CD8-positive, alpha-beta memory T cell (primary cell): ENCODE results near the gene CCL3. TPM values are rescaled to one million over a fixed set of nuclear protein-coding genes. Genes with fewer than 3 reads are reported as not detected.
"Not testable (repeated sequence)": the region's sequence is repeated elsewhere in the genome, so short reads cannot be mapped to it uniquely, and the experiment has no call there.

ENCODE experiments used
- CTCF ChIA-PET: fragments of 350-600 bp; sonication (Branson Sonifier 250); formaldehyde crosslinking; loops from one replicate; lab custom pipeline; 2021; ENCODE audit warnings: antibody characterized with exemption; lab: Charles Lee
- POLR2A ChIA-PET: fragments of 350-600 bp; sonication (Branson Sonifier 250); formaldehyde crosslinking; loops from one replicate; lab custom pipeline; 2021; ENCODE audit warnings: antibody characterized with exemption; lab: Charles Lee
- DNase-seq, 5 donors: peaks; one replicate each; pipeline versions ENCODE4 v3.0.0 to v3.0.0-alpha.2; 2020 to 2022; ENCODE audit warnings: mixed read lengths in 1 of 5
- H3K27ac ChIP-seq: one replicate; pipeline ENCODE4 v1.7.0; 2013; ENCODE audit warnings: low read depth, mild to moderate bottlenecking, low read length, moderate library complexity
- H3K27me3 ChIP-seq: 2 replicates; pipeline ENCODE4 v1.7.0; 2013; ENCODE audit warnings: low read length, mild to moderate bottlenecking; ENCODE audit not compliant: insufficient read depth, poor library complexity, severe bottlenecking
- H3K36me3 ChIP-seq: 2 replicates; pipeline ENCODE4 v1.7.0; 2013; ENCODE audit warnings: mild to moderate bottlenecking, low read length, moderate library complexity; ENCODE audit not compliant: insufficient read depth
- H3K4me1 ChIP-seq: 2 replicates; pipeline ENCODE4 v1.7.0; 2013; ENCODE audit warnings: mild to moderate bottlenecking, low read length, moderate library complexity; ENCODE audit not compliant: insufficient read depth
- H3K4me3 ChIP-seq: 2 replicates; pipeline ENCODE4 v1.7.0; 2013; ENCODE audit warnings: mild to moderate bottlenecking, low read length
- H3K9me3 ChIP-seq: 2 replicates; pipeline ENCODE4 v1.7.0; 2013; ENCODE audit warnings: mild to moderate bottlenecking, low read length
- H3K27ac Mint-ChIP-seq, 8 donors: one replicate each; pipeline ENCODE4 v1.8.0; 2020 to 2021; ENCODE audit warnings: mixed read lengths in 8 of 8, mild to moderate bottlenecking in 6 of 8, inconsistent platforms in 3 of 8, moderate library complexity in 3 of 8
- H3K27me3 Mint-ChIP-seq, 2 donors: one replicate each; pipeline ENCODE4 v1.8.0; 2020 to 2021; ENCODE audit warnings: mixed read lengths in 2 of 2, mild to moderate bottlenecking in 1 of 2, moderate library complexity in 1 of 2
- H3K36me3 Mint-ChIP-seq, 3 donors: one replicate each; pipeline ENCODE4 v1.8.0; 2020 to 2021; ENCODE audit warnings: mixed read lengths in 3 of 3, inconsistent platforms in 1 of 3, mild to moderate bottlenecking in 1 of 3
- H3K4me1 Mint-ChIP-seq, 3 donors: one replicate each; pipeline ENCODE4 v1.8.0; 2020 to 2021; ENCODE audit warnings: mixed read lengths in 3 of 3, inconsistent platforms in 1 of 3, mild to moderate bottlenecking in 1 of 3
- H3K4me3 Mint-ChIP-seq, 7 donors: one replicate each; pipeline ENCODE4 v1.8.0; 2020 to 2021; ENCODE audit warnings: mixed read lengths in 7 of 7, mild to moderate bottlenecking in 6 of 7, moderate library complexity in 4 of 7, inconsistent platforms in 2 of 7
- H3K9me3 Mint-ChIP-seq, 5 donors: one replicate each; pipeline ENCODE4 v1.8.0; 2020 to 2022; ENCODE audit warnings: mixed read lengths in 5 of 5, mild to moderate bottlenecking in 3 of 5, moderate library complexity in 2 of 5, inconsistent platforms in 1 of 5
- polyA plus RNA-seq: library from polyadenylated mRNA; unstranded; fragments of 300-500 nt; fragmentation: Illumina TruSeq; gene quantifications from one replicate; pipeline ENCODE4 v1.2.3, GENCODE V29; 2021
- total RNA-seq, 2 experiments: library from RNA; stranded (reverse); gene quantifications; one replicate each; pipeline ENCODE4 v1.2.3, GENCODE V29; 2021

The CCL3 gene
- total and polyA plus RNA-seq, 3 experiments from 2014 or later, result 2.3 to 1,264 (median 1,154) TPM

GRCh38 chr17:36082482-36083120 lies 7.3 kb downstream of the CCL3 start:
- Mint-ChIP-seq H3K4me3 (peak overlapping the region; percentile 68 to 83 (median 79)), H3K27ac (peak overlapping the region; percentile 96 to 99 (median 98)), H3K4me1 (peaks cover 55 to 74% (median 56%) of the 10 kb centered on the region in 3 donors)
- not testable (repeated sequence) for H3K4me3 ChIP-seq, H3K36me3 ChIP-seq, H3K27me3 ChIP-seq, H3K27me3 Mint-ChIP-seq, H3K9me3 Mint-ChIP-seq, H3K9me3 ChIP-seq, H3K36me3 Mint-ChIP-seq
- DNase-seq, result peak; percentile 20 to 92 (median 55)
- CTCF ChIA-PET, result interaction anchor here (0.8 to 3.0 kb wide), 5 partner anchors 10 to 233 kb away, joined by 3 to 12 read pairs (median 4); partner anchors contain the start of gene CCL4
- POLR2A ChIA-PET, result interaction anchor here (0.7 to 1.2 kb wide), 4 partner anchors 10 to 110 kb away, joined by 3 to 4 read pairs (median 3); partner anchors contain the start of gene CCL4
- Histone ChIP-seq H3K27ac (peak overlapping the region; percentile 84), H3K4me1 (peaks cover 32% of the 10 kb centered on the region)

- H3K9me3 ChIP-seq, H3K27me3 ChIP-seq, H3K36me3 Mint-ChIP-seq, H3K36me3 ChIP-seq, H3K27me3 Mint-ChIP-seq, H3K4me3 ChIP-seq, H3K9me3 Mint-ChIP-seq: not testable (repeated sequence)
- ChIA-PET POLR2A (interaction anchor here (0.7 to 1.2 kb wide), 3 partner anchors 22 to 110 kb away, joined by 3 to 4 read pairs (median 3); partner anchors contain the start of gene CCL4), CTCF (interaction anchor here (1.2 to 3.0 kb wide), 4 partner anchors 9 to 233 kb away, joined by 3 to 12 read pairs (median 4); partner anchors contain the start of gene CCL4)
- peaks cover 32% of the 10 kb centered on the region for H3K4me1 ChIP-seq
- Mint-ChIP-seq H3K4me1 (peaks cover 54 to 68% (median 55%) of the 10 kb centered on the region in 3 donors), H3K4me3 (peak overlapping the region; percentile 68 to 83 (median 79)), H3K27ac (peak overlapping the region; percentile 96 to 99 (median 98))
- H3K27ac ChIP-seq, result peak overlapping the region; percentile 84
- peak in 1 of 5 donors; percentile 33 for DNase-seq
Measured at GRCh38 chr17:36081681-36082471, 8.1 kb downstream of the CCL3 start.

GRCh38 chr17:36074365-36074764 lies 15.6 kb downstream of the CCL3 start:
- DNase-seq, result no peak
- no peak overlapping the region for H3K27ac ChIP-seq
- H3K4me3 Mint-ChIP-seq, result peak overlapping the region in 5 of 7 donors; percentile 19 to 59 (median 40)
- H3K36me3 ChIP-seq, result no peaks in the 10 kb centered on the region
- peak overlapping the region in 4 of 8 donors; percentile 46 to 77 (median 71) for H3K27ac Mint-ChIP-seq
- ChIA-PET CTCF (interaction anchor here (1.0 to 4.1 kb wide), 4 partner anchors 13 to 225 kb away, joined by 3 to 25 read pairs (median 8); no protein-coding TSS in a partner anchor), POLR2A (interaction anchor here (0.8 kb wide), 1 partner anchor 203 kb away, joined by 3 read pairs; no protein-coding TSS in a partner anchor)
- H3K9me3 ChIP-seq, result no peaks in the 10 kb centered on the region
- no peaks in the 10 kb centered on the region for H3K27me3 ChIP-seq
- H3K27me3 Mint-ChIP-seq, result no peaks in the 10 kb centered on the region
- H3K4me1 ChIP-seq, result peaks cover 20% of the 10 kb centered on the region
- peaks cover 31 to 49% (median 41%) of the 10 kb centered on the region in 3 donors for H3K4me1 Mint-ChIP-seq
- H3K36me3 Mint-ChIP-seq, result peaks cover 0 to 6% (median 0%) of the 10 kb centered on the region in 3 donors
- peaks cover 0 to 6% (median 0%) of the 10 kb centered on the region in 5 donors for H3K9me3 Mint-ChIP-seq
- no peak overlapping the region for H3K4me3 ChIP-seq

GRCh38 chr17:36072431-36073121 lies 17.4 kb downstream of the CCL3 start:
- ChIA-PET POLR2A (interaction anchor here (0.5 to 1.1 kb wide), 3 partner anchors 10 to 151 kb away, joined by 3 to 4 read pairs (median 4); no protein-coding TSS in a partner anchor), CTCF (interaction anchor here (0.6 to 4.1 kb wide), 28 partner anchors 9 to 308 kb away, joined by 3 to 25 read pairs (median 6); partner anchors contain the start of genes CCL18, CCL3 and TAF15)
- H3K4me1 ChIP-seq, result peaks cover 29% of the 10 kb centered on the region
- peak overlapping the region in 6 of 8 donors; percentile 0 to 89 (median 48) for H3K27ac Mint-ChIP-seq
- peaks cover 0 to under 1% (median 0%) of the 10 kb centered on the region in 3 donors for H3K36me3 Mint-ChIP-seq
- peak overlapping the region in 6 of 7 donors; percentile 18 to 63 (median 34) for H3K4me3 Mint-ChIP-seq
- DNase-seq, result peak; percentile 27 to 77 (median 59)
- no peaks in the 10 kb centered on the region for H3K27me3 ChIP-seq
- H3K27ac ChIP-seq, result no peak overlapping the region
- peaks cover 38 to 58% (median 55%) of the 10 kb centered on the region in 3 donors for H3K4me1 Mint-ChIP-seq
- H3K27me3 Mint-ChIP-seq, result no peaks in the 10 kb centered on the region
- H3K9me3 ChIP-seq, result no peaks in the 10 kb centered on the region
- H3K4me3 ChIP-seq, result no peak overlapping the region
- peaks cover 0 to 5% (median 0%) of the 10 kb centered on the region in 5 donors for H3K9me3 Mint-ChIP-seq
- no peaks in the 10 kb centered on the region for H3K36me3 ChIP-seq

GRCh38 chr17:36071751-36072150 lies 18.2 kb downstream of the CCL3 start:
- H3K9me3 ChIP-seq, result no peaks in the 10 kb centered on the region
- H3K4me1 ChIP-seq, result peaks cover 37% of the 10 kb centered on the region
- no peaks in the 10 kb centered on the region for H3K27me3 Mint-ChIP-seq
- H3K4me3 Mint-ChIP-seq, result peak overlapping the region in 1 of 7 donors; percentile 36
- no peaks in the 10 kb centered on the region for H3K27me3 ChIP-seq
- no peak for DNase-seq
- H3K27ac ChIP-seq, result no peak overlapping the region
- H3K36me3 Mint-ChIP-seq, result no peaks in the 10 kb centered on the region
- peaks cover 0 to 2% (median 0%) of the 10 kb centered on the region in 5 donors for H3K9me3 Mint-ChIP-seq
- H3K4me3 ChIP-seq, result no peak overlapping the region
- CTCF ChIA-PET, result interaction anchor here (1.0 to 4.1 kb wide), 12 partner anchors 8 to 223 kb away, joined by 3 to 25 read pairs (median 12); partner anchors contain the start of gene CCL18
- H3K36me3 ChIP-seq, result no peaks in the 10 kb centered on the region
- POLR2A ChIA-PET, result interaction anchor here (1.1 kb wide), 1 partner anchor 29 kb away, joined by 4 read pairs; no protein-coding TSS in a partner anchor
- H3K4me1 Mint-ChIP-seq, result peaks cover 42 to 63% (median 60%) of the 10 kb centered on the region in 3 donors
- H3K27ac Mint-ChIP-seq, result peak overlapping the region in 3 of 8 donors; percentile 9 to 89 (median 10)

GRCh38 chr17:36070427-36070826 lies 19.5 kb downstream of the CCL3 start:
- Mint-ChIP-seq H3K4me1 (peaks cover 55 to 75% (median 72%) of the 10 kb centered on the region in 3 donors), H3K9me3 (no peaks in the 10 kb centered on the region), H3K27me3 (no peaks in the 10 kb centered on the region), H3K36me3 (no peaks in the 10 kb centered on the region), H3K27ac (peak overlapping the region in 7 of 8 donors; percentile 2 to 79 (median 43)), H3K4me3 (no peak overlapping the region)
- H3K27ac ChIP-seq, result no peak overlapping the region
- H3K27me3 ChIP-seq, result no peaks in the 10 kb centered on the region
- H3K36me3 ChIP-seq, result no peaks in the 10 kb centered on the region
- DNase-seq, result no peak
- H3K9me3 ChIP-seq, result no peaks in the 10 kb centered on the region
- no peak overlapping the region for H3K4me3 ChIP-seq
- CTCF ChIA-PET, result interaction anchor here (1.9 to 4.1 kb wide), 3 partner anchors 79 to 123 kb away, joined by 6 to 25 read pairs (median 16); no protein-coding TSS in a partner anchor
- POLR2A ChIA-PET, result no interaction called here
- peaks cover 46% of the 10 kb centered on the region for H3K4me1 ChIP-seq

GRCh38 chr17:36069136-36069535 lies 20.8 kb downstream of the CCL3 start:
- no peaks in the 10 kb centered on the region for H3K9me3 Mint-ChIP-seq
- peaks cover 54 to 72% (median 71%) of the 10 kb centered on the region in 3 donors for H3K4me1 Mint-ChIP-seq
- POLR2A ChIA-PET, result no interaction called here
- Histone ChIP-seq H3K36me3 (no peaks in the 10 kb centered on the region), H3K4me3 (no peak overlapping the region), H3K4me1 (peaks cover 51% of the 10 kb centered on the region), H3K27ac (no peak overlapping the region), H3K9me3 (no peaks in the 10 kb centered on the region), H3K27me3 (no peaks in the 10 kb centered on the region)
- H3K27me3 Mint-ChIP-seq, result no peaks in the 10 kb centered on the region
- H3K4me3 Mint-ChIP-seq, result peak overlapping the region in 3 of 7 donors; percentile 4 to 82 (median 11)
- peak overlapping the region in 7 of 8 donors; percentile 35 to 88 (median 72) for H3K27ac Mint-ChIP-seq
- no peak for DNase-seq
- CTCF ChIA-PET, result interaction anchor here (1.2 to 1.9 kb wide), 3 partner anchors 93 to 220 kb away, joined by 3 to 8 read pairs (median 6); no protein-coding TSS in a partner anchor
- H3K36me3 Mint-ChIP-seq, result no peaks in the 10 kb centered on the region
